ENCODE results near the gene MAGI2. TPM values are rescaled to one million over a fixed set of nuclear protein-coding genes. Genes with fewer than 3 reads are reported as not detected.

The MAGI2 gene
- total and polyA plus RNA-seq, 8 donors = 1.3 to 4.0 (median 2.0) TPM

DNA sequence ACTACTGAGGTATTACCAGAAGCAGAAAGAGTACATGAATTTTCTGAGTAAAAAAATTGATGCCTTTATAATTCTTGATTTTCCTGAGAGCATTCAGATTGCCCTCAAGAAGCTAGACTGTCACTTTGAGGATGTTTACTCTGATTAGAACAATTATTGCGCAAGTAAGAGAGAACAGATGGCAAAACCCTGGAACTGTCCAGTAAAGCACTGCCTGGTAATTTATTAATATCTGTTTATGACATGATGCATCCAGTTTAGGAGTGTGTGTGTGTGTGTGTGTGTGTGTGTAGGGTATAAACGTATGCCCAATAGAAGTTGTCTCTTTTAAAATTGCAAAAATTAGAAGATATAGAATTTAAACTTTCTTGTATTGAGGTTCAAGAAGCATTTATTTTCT is 1275.1 kb downstream of the MAGI2 start:
- H3K27ac ChIP-seq = no peak overlapping the region
- intact Hi-C loops (cut with DNase I) = no loop called here
- ATAC-seq = peak in 1 of 4 donors; percentile 71

DNA sequence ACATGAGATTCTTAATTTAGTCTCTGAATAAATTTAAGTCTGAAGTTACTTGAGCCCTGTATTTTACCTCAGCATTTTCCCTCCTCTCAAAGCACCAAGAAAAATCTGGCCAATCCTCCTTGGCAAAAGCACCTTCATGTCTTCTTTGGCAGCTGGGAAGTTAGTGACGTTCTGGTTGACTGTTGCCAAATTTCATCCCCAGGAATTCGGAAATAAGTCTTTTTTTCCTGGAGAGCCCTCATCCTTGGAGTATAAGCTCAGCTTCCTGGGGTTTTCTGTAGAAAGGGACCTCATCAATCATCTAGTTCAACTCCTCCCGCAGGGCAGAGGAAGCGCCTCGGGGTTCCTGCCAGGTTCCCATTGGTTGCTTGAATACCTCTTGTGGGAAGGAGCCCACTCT is 1277.3 kb downstream of the MAGI2 start:
- ATAC-seq (no peak), FAIRE-seq (no peak)

More for the DNA sequence above, 1275.1 kb downstream of the MAGI2 start:
- TF ChIP-seq, protein P1, sequence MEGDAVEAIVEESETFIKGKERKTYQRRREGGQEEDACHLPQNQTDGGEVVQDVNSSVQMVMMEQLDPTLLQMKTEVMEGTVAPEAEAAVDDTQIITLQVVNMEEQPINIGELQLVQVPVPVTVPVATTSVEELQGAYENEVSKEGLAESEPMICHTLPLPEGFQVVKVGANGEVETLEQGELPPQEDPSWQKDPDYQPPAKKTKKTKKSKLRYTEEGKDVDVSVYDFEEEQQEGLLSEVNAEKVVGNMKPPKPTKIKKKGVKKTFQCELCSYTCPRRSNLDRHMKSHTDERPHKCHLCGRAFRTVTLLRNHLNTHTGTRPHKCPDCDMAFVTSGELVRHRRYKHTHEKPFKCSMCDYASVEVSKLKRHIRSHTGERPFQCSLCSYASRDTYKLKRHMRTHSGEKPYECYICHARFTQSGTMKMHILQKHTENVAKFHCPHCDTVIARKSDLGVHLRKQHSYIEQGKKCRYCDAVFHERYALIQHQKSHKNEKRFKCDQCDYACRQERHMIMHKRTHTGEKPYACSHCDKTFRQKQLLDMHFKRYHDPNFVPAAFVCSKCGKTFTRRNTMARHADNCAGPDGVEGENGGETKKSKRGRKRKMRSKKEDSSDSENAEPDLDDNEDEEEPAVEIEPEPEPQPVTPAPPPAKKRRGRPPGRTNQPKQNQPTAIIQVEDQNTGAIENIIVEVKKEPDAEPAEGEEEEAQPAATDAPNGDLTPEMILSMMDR (IDR thresholded peaks at IDR 0.05) = no peak
- Histone ChIP-seq H3K9me3 (no peaks in the 10 kb centered on the region), H3K4me3 (no peak overlapping the region), H3K27me3 (no peaks in the 10 kb centered on the region), H3K4me1 (no peaks in the 10 kb centered on the region), H3K36me3 (no peaks in the 10 kb centered on the region)
- WGBS, 2 donors = 56 to 73% methylated on average over 2 of the region's 2 CpGs
- DNase-seq (no peak), FAIRE-seq (no peak)

DNA sequence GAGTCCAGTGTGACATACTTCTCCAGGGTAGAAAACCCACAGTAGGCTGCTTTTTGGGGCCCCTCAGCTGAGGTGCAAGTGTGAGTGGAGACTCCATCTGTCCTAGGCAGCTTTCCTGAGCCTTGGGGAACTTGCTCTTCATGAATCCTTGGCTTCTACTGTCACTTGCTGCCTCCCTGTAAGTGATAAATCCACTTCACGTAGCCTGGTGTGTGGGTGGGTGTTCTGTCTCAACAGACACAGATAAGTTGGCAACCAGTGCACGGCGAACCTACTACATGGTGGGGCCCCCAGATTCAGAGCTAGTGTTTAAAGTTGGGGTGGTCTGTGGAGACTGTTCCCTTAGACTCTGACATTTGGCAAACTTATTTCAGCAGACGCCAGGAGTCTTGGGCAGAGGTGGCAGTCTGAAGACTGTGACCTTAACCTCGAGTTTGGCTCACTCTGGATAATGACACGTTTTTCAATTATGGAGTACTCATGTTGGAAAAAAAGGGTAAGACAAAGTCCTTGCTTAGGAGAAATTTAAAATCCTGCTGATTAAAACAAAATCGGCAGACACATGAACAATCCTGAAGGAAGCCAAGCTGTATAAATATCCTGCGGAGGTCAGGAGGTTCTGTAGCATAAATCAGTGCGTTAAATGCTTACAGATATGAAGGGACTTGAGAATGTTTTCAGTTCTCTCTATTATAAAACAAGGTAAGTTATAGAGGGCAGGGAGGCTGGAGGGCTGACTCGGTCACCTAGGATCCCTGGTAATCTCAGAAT is 1278.0 kb downstream of the MAGI2 start:
- Histone ChIP-seq H3K9me3 (no peaks in the 10 kb centered on the region), H3K4me3 (no peak overlapping the region), H3K27ac (no peak overlapping the region), H3K4me1 (no peaks in the 10 kb centered on the region), H3K27me3 (no peaks in the 10 kb centered on the region), H3K36me3 (no peaks in the 10 kb centered on the region)
- TF ChIP-seq, protein P1 (IDR thresholded peaks at IDR 0.05) = no peak
- ATAC-seq (no peak), DNase-seq (no peak), FAIRE-seq (no peak)
- intact Hi-C loops (cut with DNase I) = no loop called here
- WGBS, 2 donors = 69 to 73% methylated on average over 10 of the region's 10 CpGs

More for the DNA sequence above, 1277.3 kb downstream of the MAGI2 start:
- WGBS, 2 donors = 57 to 60% methylated on average over 5 of the region's 5 CpGs
- DNase-seq = no peak
- H3K27ac ChIP-seq = no peak overlapping the region
- no peaks in the 10 kb centered on the region for H3K9me3 ChIP-seq
- no peaks in the 10 kb centered on the region for H3K36me3 ChIP-seq
- no peaks in the 10 kb centered on the region for H3K4me1 ChIP-seq
- TF ChIP-seq, protein P1 (IDR thresholded peaks at IDR 0.05) = no peak
- H3K4me3 ChIP-seq = no peak overlapping the region
- intact Hi-C loops (cut with DNase I) = no loop called here
- no peaks in the 10 kb centered on the region for H3K27me3 ChIP-seq

DNA sequence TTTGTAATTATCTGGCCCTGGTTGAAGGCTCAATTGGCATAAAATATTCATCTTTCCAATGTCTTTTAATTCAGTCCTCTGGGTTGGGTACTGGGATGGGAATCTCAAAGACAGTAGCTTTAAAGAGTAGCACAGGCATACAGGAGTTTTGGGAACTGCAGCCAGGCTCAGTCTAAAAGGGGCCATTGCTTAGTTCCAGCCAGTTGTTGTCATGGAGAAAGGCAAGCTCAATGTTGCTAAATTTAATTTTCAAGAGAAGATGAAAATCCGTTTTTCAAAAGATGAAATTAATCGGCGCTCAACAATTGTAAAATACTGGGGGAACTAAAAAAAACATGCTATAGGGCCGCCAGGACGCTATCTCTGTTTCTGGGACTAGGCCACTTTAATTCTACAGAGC is 1279.8 kb downstream of the MAGI2 start:
- no peak for DNase-seq
- H3K36me3 ChIP-seq = no peaks in the 10 kb centered on the region
- no peaks in the 10 kb centered on the region for H3K4me1 ChIP-seq
- H3K27me3 ChIP-seq = no peaks in the 10 kb centered on the region
- no peaks in the 10 kb centered on the region for H3K9me3 ChIP-seq
- intact Hi-C loops (cut with DNase I) = no loop called here
- H3K4me3 ChIP-seq = no peak overlapping the region
- TF ChIP-seq, protein P1 (IDR thresholded peaks at IDR 0.05) = no peak
- H3K27ac ChIP-seq = no peak overlapping the region
- no peak for ATAC-seq
- FAIRE-seq = no peak
- WGBS, 2 donors = 73 to 77% methylated on average over 5 of the region's 5 CpGs

DNA sequence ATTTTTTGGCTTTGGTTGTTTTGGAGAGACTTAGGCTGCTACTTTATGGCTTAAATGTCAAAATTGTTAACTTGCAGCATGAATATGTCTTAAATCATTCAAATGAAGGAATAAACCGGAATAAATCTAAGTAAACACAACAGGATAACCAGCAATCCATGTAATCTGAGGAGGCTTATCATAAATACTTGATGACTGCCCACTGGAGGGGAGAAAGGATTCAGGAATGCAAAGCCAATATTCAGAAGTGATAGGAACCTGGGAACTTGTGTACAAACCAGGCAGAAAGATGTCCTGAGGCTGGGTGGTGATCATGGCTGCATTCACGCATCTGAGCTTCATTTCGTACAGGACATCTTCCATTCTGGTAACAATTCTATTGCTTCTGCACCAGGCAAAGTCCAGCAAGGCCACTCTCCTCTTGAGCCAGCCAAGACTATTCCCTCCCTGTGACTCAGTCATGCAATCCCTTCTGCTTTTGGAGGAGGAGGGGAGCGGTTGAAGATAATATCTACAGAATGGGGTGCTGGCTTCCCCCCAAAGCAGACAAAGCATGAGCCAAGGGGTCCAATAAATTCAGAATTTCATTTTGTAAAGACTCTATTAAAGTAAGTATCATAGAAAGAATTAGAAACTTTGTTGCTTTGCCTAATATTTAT is 1280.4 kb downstream of the MAGI2 start:
- no peaks in the 10 kb centered on the region for H3K4me1 ChIP-seq
- no peaks in the 10 kb centered on the region for H3K36me3 ChIP-seq
- H3K27ac ChIP-seq = no peak overlapping the region
- TF ChIP-seq, protein P1 (IDR thresholded peaks at IDR 0.05) = no peak
- H3K9me3 ChIP-seq = no peaks in the 10 kb centered on the region
- intact Hi-C loops (cut with DNase I) = no loop called here
- no peak for FAIRE-seq
- ATAC-seq = no peak
- 69 to 70% methylated on average over 4 of the region's 4 CpGs for WGBS, 2 donors
- no peaks in the 10 kb centered on the region for H3K27me3 ChIP-seq
- no peak overlapping the region for H3K4me3 ChIP-seq
- no peak for DNase-seq

Measured in pancreas (tissue), 10 donors.